T-helper 17 cell (primary cell): ENCODE data around the gene LRRK2. TPM values are rescaled to one million over a fixed set of nuclear protein-coding genes. Genes with fewer than 3 reads are reported as not detected.

Source experiments
- ATAC-seq: fragments of 150-1000 bp; cut with Tn5 transposase; 2 replicates; pipeline ENCODE4 v1.10.0; 2021; ENCODE audit warnings: mild to moderate bottlenecking, moderate library complexity
- DNase-seq, 3 donors: peaks; one replicate each; pipeline versions ENCODE4 v3.0.0 to v3.0.0-alpha.2; 2020 to 2021
- H3K9me3 ChIP-seq: one replicate; pipeline ENCODE4 v1.7.0; 2013; ENCODE audit warnings: low read length, mild to moderate bottlenecking; ENCODE audit not compliant: control insufficient read depth, poor library complexity, severe bottlenecking
- H3K27ac Mint-ChIP-seq: one replicate; pipeline ENCODE4 v1.8.0; 2022; ENCODE audit warnings: mild to moderate bottlenecking, moderate library complexity, mixed read lengths
- H3K27me3 Mint-ChIP-seq: one replicate; pipeline ENCODE4 v1.8.0; 2022; ENCODE audit warnings: mixed read lengths
- H3K36me3 Mint-ChIP-seq: one replicate; pipeline ENCODE4 v1.8.0; 2022; ENCODE audit warnings: low read depth, mixed read lengths
- H3K4me1 Mint-ChIP-seq: one replicate; pipeline ENCODE4 v1.8.0; 2022; ENCODE audit warnings: mild to moderate bottlenecking, mixed read lengths
- H3K4me3 Mint-ChIP-seq: one replicate; pipeline ENCODE4 v1.8.0; 2022; ENCODE audit warnings: mild to moderate bottlenecking, moderate library complexity, mixed read lengths
- total RNA-seq, 4 donors: library from RNA in 2 of 4; stranded (reverse) in 2 of 4; gene quantifications; one replicate each; pipeline ENCODE4 v1.2.3 and lab custom pipeline; 2022 to 2026

The LRRK2 gene
- total RNA-seq, 2 donors from 2014 or later = 1.1 to 2.5 TPM

DNA sequence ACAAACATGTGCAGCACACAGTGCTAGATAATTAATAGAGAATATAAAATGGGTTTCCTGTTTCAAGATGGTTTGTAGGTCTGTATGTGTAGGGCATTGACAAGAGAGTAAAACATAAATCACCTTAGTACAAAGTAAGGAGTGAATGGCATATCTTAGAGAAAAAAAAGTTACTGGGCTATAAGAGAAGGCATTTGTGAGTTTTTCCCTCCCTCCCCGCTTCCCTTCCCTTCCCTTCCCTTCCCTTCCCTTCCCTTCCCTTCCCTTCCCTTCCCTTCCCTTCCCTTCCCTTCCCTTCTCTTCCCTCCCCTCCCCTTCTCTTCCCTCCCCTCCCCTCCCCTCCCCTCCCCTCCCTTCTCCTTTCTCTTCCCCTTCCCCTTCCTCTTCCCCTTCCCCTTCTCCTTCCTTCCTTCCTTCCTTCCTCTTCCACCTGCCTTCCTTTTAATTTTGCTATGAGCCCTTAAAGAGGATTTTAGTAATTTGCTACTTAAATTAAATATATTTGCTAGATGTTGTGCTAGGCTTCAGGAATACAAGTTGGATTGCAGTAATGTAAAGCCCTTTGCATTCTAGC is 57.1 kb downstream of the LRRK2 start:
- no peaks in the 10 kb centered on the region for H3K9me3 ChIP-seq
- no peak for DNase-seq
- ATAC-seq = no peak
- Mint-ChIP-seq H3K4me1 (no peaks in the 10 kb centered on the region), H3K4me3 (no peak overlapping the region), H3K27me3 (no peaks in the 10 kb centered on the region), H3K27ac (no peak overlapping the region), H3K36me3 (no peaks in the 10 kb centered on the region)

DNA sequence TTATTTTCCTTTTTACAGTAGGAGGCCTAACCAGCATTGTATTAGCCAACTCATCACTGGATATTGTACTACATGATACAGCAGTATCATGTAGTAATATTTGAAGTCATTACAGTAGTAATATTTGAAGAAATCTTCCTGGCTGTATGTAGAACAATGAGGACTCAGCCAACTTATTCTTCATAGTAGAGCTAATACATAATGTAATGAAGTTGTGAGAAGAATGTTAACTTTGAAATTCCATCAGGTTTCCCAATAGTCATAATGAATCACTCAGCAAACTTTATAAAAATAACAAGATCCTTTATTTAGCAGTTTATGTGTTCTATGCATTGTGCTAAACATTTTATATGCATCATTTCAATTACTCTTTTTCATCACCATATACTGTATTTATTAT is 61.8 kb downstream of the LRRK2 start:
- DNase-seq (no peak), ATAC-seq (no peak)
- H3K4me3 Mint-ChIP-seq = no peak overlapping the region
- H3K9me3 ChIP-seq = no peaks in the 10 kb centered on the region
- H3K27me3 Mint-ChIP-seq = no peaks in the 10 kb centered on the region
- no peak overlapping the region for H3K27ac Mint-ChIP-seq
- no peaks in the 10 kb centered on the region for H3K4me1 Mint-ChIP-seq
- H3K36me3 Mint-ChIP-seq = no peaks in the 10 kb centered on the region

DNA sequence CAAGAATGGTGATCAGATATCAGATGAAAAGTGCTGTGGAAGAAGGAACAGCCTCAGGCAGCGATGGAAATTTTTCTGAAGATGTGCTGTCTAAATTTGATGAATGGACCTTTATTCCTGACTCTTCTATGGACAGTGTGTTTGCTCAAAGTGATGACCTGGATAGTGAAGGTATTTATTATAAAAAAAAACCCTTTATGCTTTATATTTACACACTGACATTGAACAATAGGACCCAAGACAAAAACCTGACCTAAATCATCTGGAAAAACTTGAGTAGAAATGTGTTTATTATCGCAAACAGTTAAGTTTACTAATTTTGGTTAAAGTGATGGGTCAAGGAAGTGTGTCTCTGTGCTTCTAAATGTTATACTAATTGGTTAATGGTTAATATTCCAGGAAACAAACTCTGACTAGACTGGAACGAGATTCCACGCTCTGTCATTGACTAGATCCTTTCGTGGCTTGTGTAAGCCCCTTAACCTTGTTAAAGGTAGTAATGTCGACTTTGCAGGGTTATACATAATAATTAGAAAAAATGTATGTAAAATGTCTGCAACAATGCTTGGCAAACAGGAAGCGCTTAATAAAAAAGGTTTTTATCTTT is 62.7 kb downstream of the LRRK2 start:
- H3K36me3 Mint-ChIP-seq = no peaks in the 10 kb centered on the region
- H3K4me3 Mint-ChIP-seq = no peak overlapping the region
- ATAC-seq (no peak), DNase-seq (no peak)
- H3K27ac Mint-ChIP-seq = no peak overlapping the region
- no peaks in the 10 kb centered on the region for H3K27me3 Mint-ChIP-seq
- H3K9me3 ChIP-seq = no peaks in the 10 kb centered on the region
- no peaks in the 10 kb centered on the region for H3K4me1 Mint-ChIP-seq

DNA sequence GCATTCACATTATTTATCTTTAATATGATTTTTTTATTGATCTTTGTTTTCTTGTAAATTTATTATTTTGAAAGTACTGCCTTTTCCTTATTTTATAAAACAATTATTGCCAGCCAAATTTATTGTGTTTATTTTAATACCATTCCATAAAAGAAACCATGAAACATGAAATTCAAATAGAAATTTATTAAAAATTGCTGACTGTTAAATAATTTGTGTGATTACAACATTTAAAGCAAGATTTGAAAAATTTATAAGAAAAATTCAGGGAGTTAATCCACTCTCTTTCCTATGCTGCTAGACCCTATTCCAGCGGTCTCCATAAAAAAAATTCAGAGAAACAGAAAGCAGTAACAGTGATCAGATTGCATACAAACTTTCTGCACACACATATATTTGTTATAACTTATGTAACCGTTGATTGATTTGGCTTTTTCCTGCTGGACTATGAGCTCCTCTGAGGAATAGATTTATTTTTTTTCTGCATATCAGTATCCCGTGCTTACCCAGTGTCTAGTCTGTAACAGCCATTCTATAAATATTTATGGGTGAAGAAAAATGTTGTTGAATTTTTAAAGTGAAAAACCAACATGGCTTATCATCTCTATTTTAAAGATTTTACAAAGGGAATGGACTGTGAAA is 68.1 kb downstream of the LRRK2 start:
- Mint-ChIP-seq H3K27me3 (no peaks in the 10 kb centered on the region), H3K4me3 (no peak overlapping the region), H3K27ac (no peak overlapping the region), H3K4me1 (no peaks in the 10 kb centered on the region), H3K36me3 (no peaks in the 10 kb centered on the region)
- ATAC-seq = no peak
- no peaks in the 10 kb centered on the region for H3K9me3 ChIP-seq
- DNase-seq = no peak

DNA sequence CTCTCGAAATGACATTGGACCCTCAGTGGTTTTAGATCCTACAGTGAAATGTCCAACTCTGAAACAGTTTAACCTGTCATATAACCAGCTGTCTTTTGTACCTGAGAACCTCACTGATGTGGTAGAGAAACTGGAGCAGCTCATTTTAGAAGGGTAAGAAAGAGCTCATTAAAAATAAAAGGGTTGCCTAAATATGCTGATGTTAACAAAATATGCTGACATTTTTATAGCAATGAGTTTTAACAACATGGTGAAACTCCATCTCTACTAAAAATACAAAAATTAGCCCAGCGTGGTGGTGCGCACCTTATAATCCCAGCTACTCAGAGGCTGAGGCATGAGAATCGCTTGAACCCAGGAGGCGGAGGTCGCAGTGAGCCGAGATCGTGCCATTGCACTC is 73.5 kb downstream of the LRRK2 start:
- Mint-ChIP-seq H3K4me3 (no peak overlapping the region), H3K4me1 (no peaks in the 10 kb centered on the region), H3K27me3 (no peaks in the 10 kb centered on the region), H3K36me3 (no peaks in the 10 kb centered on the region), H3K27ac (no peak overlapping the region)
- H3K9me3 ChIP-seq = no peaks in the 10 kb centered on the region
- DNase-seq = no peak
- ATAC-seq = no peak

DNA sequence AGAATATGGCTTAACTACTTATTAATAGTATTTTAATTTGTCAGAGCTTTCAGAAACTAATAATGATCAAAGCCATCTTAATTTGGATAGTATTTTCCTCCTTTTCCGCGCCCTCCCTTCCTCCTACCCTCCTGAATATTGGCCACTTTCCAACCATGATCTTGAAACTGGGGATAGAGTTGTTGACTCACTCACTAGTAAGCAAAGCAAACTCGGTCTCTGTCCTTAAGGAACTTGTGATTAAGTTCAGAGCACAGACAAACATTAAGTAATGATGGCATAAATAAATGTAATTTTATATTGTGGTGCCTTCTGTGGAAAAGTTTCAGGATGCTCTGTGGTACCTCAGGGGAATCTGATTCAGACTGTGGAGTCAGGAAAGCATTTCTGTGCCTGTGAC is 75.7 kb downstream of the LRRK2 start:
- no peak for ATAC-seq
- H3K27me3 Mint-ChIP-seq = no peaks in the 10 kb centered on the region
- H3K27ac Mint-ChIP-seq = no peak overlapping the region
- no peak overlapping the region for H3K4me3 Mint-ChIP-seq
- H3K9me3 ChIP-seq = no peaks in the 10 kb centered on the region
- no peaks in the 10 kb centered on the region for H3K4me1 Mint-ChIP-seq
- no peak for DNase-seq
- no peaks in the 10 kb centered on the region for H3K36me3 Mint-ChIP-seq

DNA sequence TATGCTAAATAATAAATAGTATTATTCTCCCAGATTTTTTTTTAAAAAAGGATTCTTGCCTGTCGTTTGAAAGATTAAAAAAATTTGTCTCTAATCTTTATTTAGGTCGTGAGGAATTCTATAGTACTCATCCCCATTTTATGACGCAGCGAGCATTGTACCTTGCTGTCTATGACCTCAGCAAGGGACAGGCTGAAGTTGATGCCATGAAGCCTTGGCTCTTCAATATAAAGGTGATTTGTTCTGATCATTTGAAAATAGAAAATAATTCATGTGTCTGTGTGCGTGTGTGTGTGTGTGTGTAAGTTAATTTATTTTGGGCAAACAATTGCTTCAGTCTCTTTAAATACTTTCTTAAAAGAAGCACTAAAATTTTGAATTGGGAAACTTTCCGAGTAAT is 84.2 kb downstream of the LRRK2 start:
- H3K4me1 Mint-ChIP-seq = no peaks in the 10 kb centered on the region
- H3K36me3 Mint-ChIP-seq = peaks cover 2% of the 10 kb centered on the region
- DNase-seq = no peak
- H3K27ac Mint-ChIP-seq = no peak overlapping the region
- H3K27me3 Mint-ChIP-seq = no peaks in the 10 kb centered on the region
- H3K9me3 ChIP-seq = no peaks in the 10 kb centered on the region
- no peak for ATAC-seq
- H3K4me3 Mint-ChIP-seq = no peak overlapping the region

DNA sequence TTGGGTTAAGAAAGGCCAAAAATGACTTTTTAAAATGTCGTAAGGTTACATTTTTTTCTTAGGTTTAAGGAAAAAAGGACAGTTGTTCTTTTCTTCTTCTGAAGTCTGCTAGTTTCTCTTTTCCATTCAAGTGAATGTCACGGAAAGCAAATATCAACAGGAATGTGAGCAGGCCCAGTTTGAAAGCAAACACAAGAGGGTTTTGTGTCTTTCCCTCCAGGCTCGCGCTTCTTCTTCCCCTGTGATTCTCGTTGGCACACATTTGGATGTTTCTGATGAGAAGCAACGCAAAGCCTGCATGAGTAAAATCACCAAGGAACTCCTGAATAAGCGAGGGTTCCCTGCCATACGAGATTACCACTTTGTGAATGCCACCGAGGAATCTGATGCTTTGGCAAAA is 85.4 kb downstream of the LRRK2 start:
- no peak overlapping the region for H3K4me3 Mint-ChIP-seq

DNA sequence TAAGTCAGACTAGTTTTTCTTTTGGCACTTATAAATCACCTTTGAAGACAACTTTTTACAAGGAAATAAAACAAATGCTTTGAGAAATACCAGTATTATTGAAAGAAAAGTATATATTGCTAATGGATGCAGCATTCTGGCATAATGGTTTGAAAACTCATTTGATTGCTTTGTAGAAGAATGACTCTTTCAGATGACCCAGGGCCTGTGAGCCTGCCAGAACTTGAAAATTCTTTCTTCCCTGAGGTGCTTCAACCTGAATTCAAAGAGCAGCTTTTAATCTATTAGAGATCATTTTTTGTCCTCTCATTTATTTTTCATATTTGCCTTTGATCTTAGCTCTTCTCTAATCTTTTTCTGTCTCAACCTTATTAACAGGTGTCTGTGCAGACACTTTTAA is 87.4 kb downstream of the LRRK2 start:
- no peaks in the 10 kb centered on the region for H3K27me3 Mint-ChIP-seq
- no peak overlapping the region for H3K4me3 Mint-ChIP-seq
- H3K36me3 Mint-ChIP-seq = peaks cover 2% of the 10 kb centered on the region
- DNase-seq (no peak), ATAC-seq (no peak)
- no peaks in the 10 kb centered on the region for H3K4me1 Mint-ChIP-seq
- H3K9me3 ChIP-seq = no peaks in the 10 kb centered on the region
- no peak overlapping the region for H3K27ac Mint-ChIP-seq

More for the DNA sequence above, 85.4 kb downstream of the LRRK2 start:
- ATAC-seq (no peak), DNase-seq (no peak)
- Mint-ChIP-seq H3K36me3 (peaks cover 2% of the 10 kb centered on the region), H3K4me1 (no peaks in the 10 kb centered on the region), H3K27ac (no peak overlapping the region), H3K27me3 (no peaks in the 10 kb centered on the region)
- H3K9me3 ChIP-seq = no peaks in the 10 kb centered on the region

DNA sequence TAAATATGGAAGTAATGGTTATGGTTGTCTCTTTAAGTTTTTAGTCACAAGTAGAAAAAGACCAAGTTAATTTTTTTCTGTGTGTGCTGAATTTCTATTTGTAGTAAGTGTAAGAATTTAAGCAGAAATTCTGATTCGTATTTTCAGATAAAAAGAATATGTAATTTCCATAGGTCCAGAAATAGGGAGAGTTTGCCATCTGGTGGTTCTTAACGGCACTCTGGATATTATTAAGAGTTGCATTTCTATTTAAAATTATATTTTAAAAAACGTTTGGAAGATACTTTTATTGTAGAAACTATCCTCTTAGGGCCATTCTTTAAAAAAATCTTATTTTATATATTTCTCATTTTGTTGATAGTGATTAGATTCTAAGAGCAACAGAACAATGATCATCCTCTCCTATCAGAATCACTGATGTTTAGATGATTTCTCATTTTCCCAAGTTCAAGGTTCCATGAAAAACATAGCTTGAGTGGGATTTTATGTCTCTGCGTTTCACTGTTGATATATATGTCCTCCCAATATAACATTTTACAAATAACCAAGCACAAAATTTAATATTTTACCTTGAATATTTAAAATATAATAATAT is 88.3 kb downstream of the LRRK2 start:
- peaks cover 2% of the 10 kb centered on the region for H3K36me3 Mint-ChIP-seq
- no peak overlapping the region for H3K4me3 Mint-ChIP-seq
- H3K27me3 Mint-ChIP-seq = no peaks in the 10 kb centered on the region
- no peaks in the 10 kb centered on the region for H3K4me1 Mint-ChIP-seq
- no peaks in the 10 kb centered on the region for H3K9me3 ChIP-seq
- DNase-seq (no peak), ATAC-seq (no peak)
- H3K27ac Mint-ChIP-seq = no peak overlapping the region

DNA sequence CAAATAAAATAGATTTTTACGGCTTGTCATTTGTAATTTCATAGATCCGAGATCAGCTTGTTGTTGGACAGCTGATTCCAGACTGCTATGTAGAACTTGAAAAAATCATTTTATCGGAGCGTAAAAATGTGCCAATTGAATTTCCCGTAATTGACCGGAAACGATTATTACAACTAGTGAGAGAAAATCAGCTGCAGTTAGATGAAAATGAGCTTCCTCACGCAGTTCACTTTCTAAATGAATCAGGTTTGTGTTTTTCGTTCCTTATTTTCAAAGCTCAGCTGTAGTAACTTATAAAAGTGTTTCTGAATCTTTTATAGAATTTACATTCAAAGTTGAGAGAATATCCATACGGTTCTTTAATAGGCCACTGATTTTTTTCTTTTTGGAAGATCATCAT is 89.1 kb downstream of the LRRK2 start:
- no peak for DNase-seq
- Mint-ChIP-seq H3K27me3 (no peaks in the 10 kb centered on the region), H3K27ac (no peak overlapping the region), H3K36me3 (peaks cover 2% of the 10 kb centered on the region), H3K4me3 (no peak overlapping the region), H3K4me1 (no peaks in the 10 kb centered on the region)
- no peak for ATAC-seq
- no peaks in the 10 kb centered on the region for H3K9me3 ChIP-seq

DNA sequence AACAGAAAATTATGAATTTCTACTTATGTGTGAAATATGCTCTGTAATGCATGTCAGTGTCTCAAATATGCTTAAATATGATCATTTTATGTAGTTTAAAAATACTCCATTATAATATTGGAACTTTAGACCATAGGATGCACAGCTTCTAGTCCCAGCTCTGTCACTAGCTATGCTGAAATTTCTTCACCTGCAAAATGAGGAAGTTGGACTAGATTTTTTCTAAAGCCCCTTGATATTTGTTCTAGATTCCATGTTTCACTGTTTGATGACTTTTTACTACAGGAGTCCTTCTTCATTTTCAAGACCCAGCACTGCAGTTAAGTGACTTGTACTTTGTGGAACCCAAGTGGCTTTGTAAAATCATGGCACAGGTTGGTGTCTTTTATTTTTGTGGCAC is 90.1 kb downstream of the LRRK2 start:
- Mint-ChIP-seq H3K4me1 (no peaks in the 10 kb centered on the region), H3K36me3 (no peaks in the 10 kb centered on the region), H3K27ac (no peak overlapping the region), H3K27me3 (no peaks in the 10 kb centered on the region), H3K4me3 (no peak overlapping the region)
- ATAC-seq (no peak), DNase-seq (no peak)
- H3K9me3 ChIP-seq = no peaks in the 10 kb centered on the region

DNA sequence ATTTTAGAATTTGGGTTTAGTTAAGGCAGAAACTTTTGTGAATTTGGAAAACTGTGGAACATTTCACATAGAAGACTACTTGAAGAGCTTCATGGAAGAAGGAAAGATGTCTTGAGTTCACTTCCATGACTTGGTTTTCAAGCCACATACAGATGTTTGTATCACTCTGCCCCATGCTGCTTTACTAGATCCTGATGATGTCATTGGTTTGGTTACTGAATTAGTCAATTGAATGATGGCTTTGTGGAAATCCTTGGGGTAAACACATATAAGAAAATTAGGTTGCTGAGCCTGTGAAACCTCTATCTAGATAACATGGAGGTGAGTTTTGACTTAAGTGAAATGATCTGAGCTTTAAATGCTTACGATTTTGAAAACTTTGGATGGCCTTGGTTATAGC is 90.6 kb downstream of the LRRK2 start:
- H3K4me1 Mint-ChIP-seq = no peaks in the 10 kb centered on the region
- H3K27ac Mint-ChIP-seq = no peak overlapping the region
- H3K4me3 Mint-ChIP-seq = no peak overlapping the region
- H3K9me3 ChIP-seq = no peaks in the 10 kb centered on the region
- no peaks in the 10 kb centered on the region for H3K27me3 Mint-ChIP-seq
- ATAC-seq (no peak), DNase-seq (no peak)
- no peaks in the 10 kb centered on the region for H3K36me3 Mint-ChIP-seq

DNA sequence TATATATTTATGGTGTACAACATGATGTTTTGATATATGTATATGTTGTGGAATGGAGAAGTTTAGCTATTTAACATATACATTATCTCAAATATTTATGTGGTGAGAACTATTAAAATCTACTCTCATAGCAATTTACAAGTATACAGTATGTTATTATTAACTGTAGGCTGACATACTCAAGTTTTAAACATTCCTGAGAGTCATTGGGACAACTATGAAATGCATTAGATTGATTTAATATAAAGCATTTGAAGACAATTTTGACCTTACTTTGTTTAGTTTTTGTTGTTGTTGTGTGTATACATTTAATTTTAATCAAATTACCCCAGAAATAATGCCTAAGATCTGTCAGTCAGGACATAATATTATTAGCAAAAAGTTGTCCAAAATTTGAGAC is 99.5 kb downstream of the LRRK2 start:
- Mint-ChIP-seq H3K36me3 (no peaks in the 10 kb centered on the region), H3K4me3 (no peak overlapping the region), H3K4me1 (peaks cover 2% of the 10 kb centered on the region), H3K27ac (no peak overlapping the region), H3K27me3 (no peaks in the 10 kb centered on the region)
- ATAC-seq (no peak), DNase-seq (no peak)
- H3K9me3 ChIP-seq = no peaks in the 10 kb centered on the region
